Kidney (tissue), 14 donors: ENCODE results near the gene DOC2B. TPM values are rescaled to one million over a fixed set of nuclear protein-coding genes. Genes with fewer than 3 reads are reported as not detected.

ENCODE experiments used
- DNase-seq, 5 donors: peaks; one replicate each; pipeline ENCODE4 v3.0.0-alpha.2; 2013 to 2020
- FAIRE-seq: peaks from 2 replicates; lab custom pipeline; 2012; peaks lifted over from hg19 to GRCh38; lab: Jason Lieb, UNC
- H3K27ac ChIP-seq, 2 donors: one replicate each; pipeline ENCODE4 v1.7.0; 2013; ENCODE audit warnings: low read depth in 2 of 2, low read length in 2 of 2, inconsistent platforms in 1 of 2
- H3K27me3 ChIP-seq: one replicate; pipeline ENCODE4 v1.7.1; 2013; ENCODE audit warnings: low read length, inconsistent platforms; ENCODE audit not compliant: control insufficient read depth, insufficient read depth
- H3K36me3 ChIP-seq, 3 donors: one replicate each; pipeline versions ENCODE4 v1.7.0 to v1.7.1; 2013; ENCODE audit warnings: low read length in 3 of 3, control low read depth in 1 of 3, inconsistent platforms in 1 of 3; ENCODE audit not compliant: insufficient read depth in 3 of 3, control insufficient read depth in 2 of 3
- H3K4me1 ChIP-seq, 3 donors: one replicate each; pipeline versions ENCODE4 v1.7.0 to v1.7.1; 2013; ENCODE audit warnings: low read length in 3 of 3, inconsistent platforms in 1 of 3, low read depth in 1 of 3; ENCODE audit not compliant: control insufficient read depth in 2 of 3, insufficient read depth in 2 of 3
- H3K4me3 ChIP-seq, 3 donors: one replicate each; pipeline versions ENCODE4 v1.7.0 to v1.8.1; 2013; ENCODE audit warnings: low read length in 3 of 3, control low read depth in 1 of 3, inconsistent platforms in 1 of 3
- H3K9ac ChIP-seq, 3 donors: one replicate each; pipeline versions ENCODE4 v1.7.0 to v1.7.1; 2013; ENCODE audit warnings: low read length in 3 of 3, control low read depth in 1 of 3, inconsistent platforms in 1 of 3
- H3K9me3 ChIP-seq, 3 donors: one replicate each; pipeline versions ENCODE4 v1.7.0 to v1.7.1; 2013; ENCODE audit warnings: low read length in 3 of 3, control low read depth in 1 of 3, inconsistent platforms in 1 of 3; ENCODE audit not compliant: control insufficient read depth in 2 of 3, insufficient read depth in 1 of 3
- intact Hi-C: fragments of 100-400 bp; cut with DNase I; formaldehyde crosslinking; loops from one replicate; pipeline ENCODE4 v1.11.1; 2022
- polyA plus RNA-seq: library from polyadenylated mRNA; stranded (reverse); fragments of 350-450 nt; fragmentation: Illumina TruSeq; extraction: RNeasy Lipid Tissue Mini Kit (QIAGEN cat#74804); gene quantifications from one replicate; pipeline ENCODE4 v1.2.3, GENCODE V29; 2014; ENCODE audit warnings: low read depth, low replicate concordance; ENCODE audit not compliant: insufficient read depth
- total RNA-seq: library from RNA; stranded (reverse); fragmentation: NEBNext Ultra II Directional; extraction: Animal tissue kit (Norgen Biotek cat#: 25700); gene quantifications from one replicate; pipeline ENCODE4 v1.2.1, GENCODE V29; 2021
- TF ChIP-seq, protein P1 (sequence below): IDR thresholded peaks from 3 replicates; pipeline ENCODE4 v1.5.1; 2012; ENCODE audit warnings: mild to moderate bottlenecking, moderate library complexity, borderline replicate concordance; ENCODE audit not compliant: insufficient read depth; ENCODE audit errors: extremely low read depth
- donor health status: control.
- donor health status: control.
- donor health status: control.
- donor health status: control.
- donor health status: control.
- donor health status: DM: yes; HTN: yes; CAD: no.
- donor health status: Normal renal cell carcinoma (clear cell type).

Gene DOC2B
- total and polyA plus RNA-seq, 2 donors from 2014 or later, result 4.2 to 21.6 TPM

DNA sequence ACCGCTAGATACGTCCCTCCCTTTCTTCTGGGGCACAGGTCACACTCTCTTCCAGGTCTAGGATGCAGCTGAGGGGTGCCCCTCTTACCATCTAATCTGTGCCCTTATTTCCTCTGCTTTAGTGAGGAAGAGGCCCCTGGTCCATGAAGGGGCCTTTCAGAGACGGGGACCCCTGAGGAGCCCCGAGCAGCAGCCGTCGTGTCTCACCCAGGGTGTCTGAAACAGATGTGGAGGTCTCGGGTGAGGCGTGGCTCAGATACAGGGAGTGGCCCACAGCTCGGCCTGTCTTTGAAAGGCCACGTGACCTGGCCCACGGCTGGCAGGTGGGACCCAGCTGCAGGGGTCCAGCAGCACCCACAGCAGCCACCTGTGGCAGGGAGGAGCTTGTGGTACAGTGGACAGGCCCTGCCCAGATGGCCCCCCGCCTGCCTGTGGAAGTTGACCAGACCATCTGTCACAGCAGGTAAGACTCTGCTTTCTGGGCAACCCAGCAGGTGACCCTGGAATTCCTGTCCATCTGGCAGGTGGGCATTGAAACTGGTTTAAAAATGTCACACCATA is 28.5 kb downstream of the DOC2B start:
- H3K9ac ChIP-seq, result no peak overlapping the region
- H3K4me3 ChIP-seq, result no peak overlapping the region
- TF ChIP-seq, protein P1, sequence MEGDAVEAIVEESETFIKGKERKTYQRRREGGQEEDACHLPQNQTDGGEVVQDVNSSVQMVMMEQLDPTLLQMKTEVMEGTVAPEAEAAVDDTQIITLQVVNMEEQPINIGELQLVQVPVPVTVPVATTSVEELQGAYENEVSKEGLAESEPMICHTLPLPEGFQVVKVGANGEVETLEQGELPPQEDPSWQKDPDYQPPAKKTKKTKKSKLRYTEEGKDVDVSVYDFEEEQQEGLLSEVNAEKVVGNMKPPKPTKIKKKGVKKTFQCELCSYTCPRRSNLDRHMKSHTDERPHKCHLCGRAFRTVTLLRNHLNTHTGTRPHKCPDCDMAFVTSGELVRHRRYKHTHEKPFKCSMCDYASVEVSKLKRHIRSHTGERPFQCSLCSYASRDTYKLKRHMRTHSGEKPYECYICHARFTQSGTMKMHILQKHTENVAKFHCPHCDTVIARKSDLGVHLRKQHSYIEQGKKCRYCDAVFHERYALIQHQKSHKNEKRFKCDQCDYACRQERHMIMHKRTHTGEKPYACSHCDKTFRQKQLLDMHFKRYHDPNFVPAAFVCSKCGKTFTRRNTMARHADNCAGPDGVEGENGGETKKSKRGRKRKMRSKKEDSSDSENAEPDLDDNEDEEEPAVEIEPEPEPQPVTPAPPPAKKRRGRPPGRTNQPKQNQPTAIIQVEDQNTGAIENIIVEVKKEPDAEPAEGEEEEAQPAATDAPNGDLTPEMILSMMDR, result no peak
- intact Hi-C loops, result no loop called here
- no peaks in the 10 kb centered on the region for H3K36me3 ChIP-seq
- no peaks in the 10 kb centered on the region for H3K9me3 ChIP-seq
- no peaks in the 10 kb centered on the region for H3K27me3 ChIP-seq
- H3K27ac ChIP-seq, result no peak overlapping the region
- DNase-seq (peak in 1 of 5 donors; percentile 63), FAIRE-seq (no peak)
- no peaks in the 10 kb centered on the region for H3K4me1 ChIP-seq

DNA sequence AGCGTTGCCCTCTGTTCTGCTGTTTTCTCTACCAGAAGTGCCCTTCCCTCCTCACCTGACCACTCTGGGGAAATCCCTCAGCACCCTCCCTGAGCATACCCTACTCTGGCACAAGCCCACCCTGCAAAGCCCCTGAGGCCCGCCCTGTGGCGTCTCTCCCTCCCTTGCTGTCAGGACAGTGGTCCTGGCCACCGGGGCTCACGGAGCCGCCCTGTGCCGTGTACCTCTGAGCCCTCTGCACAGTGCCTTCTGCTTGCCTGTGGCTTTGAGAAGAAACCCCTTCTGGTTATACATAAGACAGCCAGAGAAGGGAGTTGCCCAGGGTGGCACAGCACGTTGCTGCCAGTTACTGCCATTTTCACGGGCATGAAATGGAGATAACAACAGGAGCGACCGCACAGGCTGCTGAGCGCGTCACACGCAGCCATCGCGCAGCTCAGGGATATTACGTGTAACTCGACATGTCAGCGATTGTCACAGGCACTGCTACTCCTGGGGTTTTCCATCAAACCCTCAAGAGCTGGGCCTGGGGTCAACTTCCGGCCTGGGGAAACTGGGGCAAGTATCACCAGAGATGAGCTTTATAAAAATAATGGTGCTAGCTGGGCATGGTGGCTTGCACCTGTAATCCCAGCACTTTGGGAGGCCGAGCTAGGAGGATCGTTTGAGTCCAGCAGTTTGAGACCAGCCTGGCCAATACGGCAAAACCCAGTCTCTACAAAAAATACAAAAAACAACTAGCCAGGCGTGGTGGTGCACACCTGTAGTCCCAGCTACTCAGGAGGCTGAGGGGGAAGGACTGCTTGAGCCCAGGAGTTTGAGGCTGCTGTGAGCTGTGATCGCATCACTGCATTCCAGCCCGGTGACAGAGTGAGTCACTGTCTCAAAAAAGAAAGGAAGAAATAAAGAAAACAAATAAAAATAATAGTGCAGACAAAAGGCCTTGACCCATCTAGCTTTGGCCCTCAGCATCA is 29.3 kb downstream of the DOC2B start:
- Histone ChIP-seq H3K9me3 (no peaks in the 10 kb centered on the region), H3K27me3 (no peaks in the 10 kb centered on the region), H3K4me3 (no peak overlapping the region), H3K9ac (no peak overlapping the region), H3K4me1 (no peaks in the 10 kb centered on the region), H3K27ac (no peak overlapping the region), H3K36me3 (no peaks in the 10 kb centered on the region)
- TF ChIP-seq, protein P1, result no peak
- FAIRE-seq (no peak), DNase-seq (peak in 1 of 5 donors; percentile 42)
- intact Hi-C loops, result no loop called here

DNA sequence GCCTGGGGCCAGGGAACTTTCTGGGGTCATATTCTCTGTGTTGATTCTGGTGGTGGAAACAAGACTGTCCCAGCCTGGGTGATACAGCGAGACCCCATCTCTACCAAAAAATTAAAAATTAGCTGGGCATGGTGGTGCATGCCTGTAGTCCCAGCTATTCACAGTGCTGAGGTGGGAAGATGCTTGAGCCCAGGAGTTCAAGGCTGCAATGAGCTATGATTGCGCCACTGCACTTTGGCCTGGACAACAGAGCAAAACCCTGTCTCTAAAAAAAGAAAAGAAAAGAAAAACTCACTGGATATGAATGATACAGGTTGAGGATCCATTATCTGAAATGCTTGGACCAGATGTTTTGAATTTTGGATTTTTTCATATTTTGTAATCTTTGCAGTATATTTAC is 30.4 kb downstream of the DOC2B start:
- DNase-seq, result no peak
- no peaks in the 10 kb centered on the region for H3K27me3 ChIP-seq
- no peak overlapping the region for H3K27ac ChIP-seq
- no peaks in the 10 kb centered on the region for H3K36me3 ChIP-seq
- no peak overlapping the region for H3K9ac ChIP-seq
- FAIRE-seq, result no peak
- H3K4me1 ChIP-seq, result no peaks in the 10 kb centered on the region
- H3K4me3 ChIP-seq, result no peak overlapping the region
- no peaks in the 10 kb centered on the region for H3K9me3 ChIP-seq
- TF ChIP-seq, protein P1, result no peak
- intact Hi-C loops, result no loop called here
